GM10266 (cell line): ENCODE measurements around the gene RBFA.

ENCODE experiments used
- DNase-seq: peaks from one replicate; pipeline ENCODE4 v3.0.0; 2012; ENCODE audit errors: extremely low spot score
- TF ChIP-seq, protein P1 (sequence below): IDR thresholded peaks from 2 replicates; pipeline ENCODE4 v1.5.1; 2012; ENCODE audit warnings: mild to moderate bottlenecking, low read depth; ENCODE audit not compliant: control insufficient read depth, insufficient read depth; ENCODE audit errors: missing control alignments

RBFA gene

DNA sequence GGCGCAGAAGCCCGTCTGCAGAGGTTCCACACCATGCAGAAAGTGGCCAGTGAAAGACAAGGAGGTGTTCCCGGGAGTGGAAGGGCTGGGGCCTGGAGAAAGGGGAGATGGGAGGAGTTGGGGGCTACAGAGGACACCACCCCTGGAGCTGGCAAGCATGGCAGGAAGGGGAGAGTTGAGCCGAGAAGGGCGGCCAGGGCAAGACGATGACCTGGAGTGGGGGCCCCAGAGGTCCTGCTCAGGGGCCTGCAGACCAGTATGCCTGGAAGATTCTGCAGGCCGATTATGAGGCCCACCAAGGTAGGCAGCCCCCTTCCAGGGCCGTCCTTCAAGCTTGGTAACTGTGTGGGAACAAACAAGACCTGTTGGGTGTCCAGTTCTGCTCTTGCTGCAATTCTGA, 33.1 kb downstream of the RBFA start:
- DNase-seq, result no peak
- TF ChIP-seq, protein P1, sequence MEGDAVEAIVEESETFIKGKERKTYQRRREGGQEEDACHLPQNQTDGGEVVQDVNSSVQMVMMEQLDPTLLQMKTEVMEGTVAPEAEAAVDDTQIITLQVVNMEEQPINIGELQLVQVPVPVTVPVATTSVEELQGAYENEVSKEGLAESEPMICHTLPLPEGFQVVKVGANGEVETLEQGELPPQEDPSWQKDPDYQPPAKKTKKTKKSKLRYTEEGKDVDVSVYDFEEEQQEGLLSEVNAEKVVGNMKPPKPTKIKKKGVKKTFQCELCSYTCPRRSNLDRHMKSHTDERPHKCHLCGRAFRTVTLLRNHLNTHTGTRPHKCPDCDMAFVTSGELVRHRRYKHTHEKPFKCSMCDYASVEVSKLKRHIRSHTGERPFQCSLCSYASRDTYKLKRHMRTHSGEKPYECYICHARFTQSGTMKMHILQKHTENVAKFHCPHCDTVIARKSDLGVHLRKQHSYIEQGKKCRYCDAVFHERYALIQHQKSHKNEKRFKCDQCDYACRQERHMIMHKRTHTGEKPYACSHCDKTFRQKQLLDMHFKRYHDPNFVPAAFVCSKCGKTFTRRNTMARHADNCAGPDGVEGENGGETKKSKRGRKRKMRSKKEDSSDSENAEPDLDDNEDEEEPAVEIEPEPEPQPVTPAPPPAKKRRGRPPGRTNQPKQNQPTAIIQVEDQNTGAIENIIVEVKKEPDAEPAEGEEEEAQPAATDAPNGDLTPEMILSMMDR, result no peak

DNA sequence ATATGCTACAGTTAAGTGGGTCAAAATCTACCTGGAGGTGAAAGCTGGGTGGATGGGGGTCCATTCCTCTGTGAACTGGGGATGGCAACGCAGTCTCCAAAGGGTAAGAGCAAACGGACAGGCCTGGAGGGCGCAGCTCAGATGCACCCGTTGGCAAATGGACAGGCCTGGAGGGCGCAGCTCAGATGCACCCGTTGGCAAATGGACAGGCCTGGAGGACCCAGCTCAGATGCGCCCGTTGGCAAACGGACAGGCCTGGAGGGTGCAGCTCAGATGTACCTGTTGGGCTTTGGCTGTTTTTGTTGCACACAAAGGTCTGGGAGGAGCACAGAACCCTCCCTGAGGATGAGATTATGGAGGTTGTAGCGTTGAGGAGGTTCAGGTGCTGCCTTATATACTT, 33.7 kb downstream of the RBFA start:
- DNase-seq, result no peak
- TF ChIP-seq, protein P1, result no peak

DNA sequence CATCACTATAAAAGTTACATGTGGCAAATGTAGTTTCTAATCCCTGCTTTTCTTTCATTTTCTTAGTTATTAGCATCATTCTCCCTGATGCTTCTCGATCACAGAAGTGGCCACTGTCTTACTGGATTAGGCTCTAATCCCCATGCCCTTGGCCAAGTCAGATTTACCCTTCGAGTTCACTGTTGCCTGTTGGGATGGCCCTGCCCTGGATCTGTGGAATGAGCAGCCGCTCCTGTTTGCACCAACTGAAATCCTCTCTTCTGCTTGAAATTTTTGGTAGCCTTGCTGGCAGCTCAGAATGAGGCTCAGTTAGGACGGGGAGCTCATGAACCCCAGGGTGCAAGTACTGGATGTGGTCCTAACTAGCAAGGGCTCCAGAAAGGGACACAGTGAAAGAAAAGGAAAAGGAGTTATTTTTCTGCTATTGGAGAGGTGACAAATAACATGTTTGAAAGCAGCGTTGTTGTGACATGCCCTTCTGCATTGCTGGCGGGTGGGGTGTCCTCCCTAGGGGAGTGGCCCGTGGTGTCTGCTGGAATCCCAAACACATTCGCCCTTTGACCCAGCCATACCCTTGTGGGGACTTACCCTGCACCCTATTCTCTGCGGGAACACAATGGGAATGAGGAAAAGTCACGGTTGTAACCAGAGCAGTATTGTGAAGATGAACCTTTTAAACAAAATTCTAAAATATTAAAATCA, 34.5 kb downstream of the RBFA start:
- DNase-seq, result no peak
- TF ChIP-seq, protein P1, result no peak

DNA sequence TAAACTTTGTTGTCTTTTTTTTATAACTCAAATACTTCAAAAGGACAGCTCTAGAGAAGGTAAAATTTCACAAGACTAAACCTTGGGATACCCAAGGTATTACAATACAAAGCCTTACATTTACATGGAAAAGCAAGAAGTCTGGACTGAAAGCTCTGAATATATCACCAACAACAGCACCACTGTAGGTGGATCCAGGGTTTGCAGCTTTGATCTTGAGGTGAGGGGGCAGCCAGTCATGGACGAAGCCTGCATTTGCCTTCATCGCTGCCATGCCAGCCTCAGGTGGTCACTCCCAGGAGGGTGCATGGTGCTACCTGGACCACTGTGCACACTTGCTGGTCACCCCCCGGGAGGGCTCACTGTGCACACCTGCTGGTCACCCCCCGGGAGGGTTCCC, 36.6 kb downstream of the RBFA start:
- no peak for DNase-seq
- TF ChIP-seq, protein P1, result no peak

DNA sequence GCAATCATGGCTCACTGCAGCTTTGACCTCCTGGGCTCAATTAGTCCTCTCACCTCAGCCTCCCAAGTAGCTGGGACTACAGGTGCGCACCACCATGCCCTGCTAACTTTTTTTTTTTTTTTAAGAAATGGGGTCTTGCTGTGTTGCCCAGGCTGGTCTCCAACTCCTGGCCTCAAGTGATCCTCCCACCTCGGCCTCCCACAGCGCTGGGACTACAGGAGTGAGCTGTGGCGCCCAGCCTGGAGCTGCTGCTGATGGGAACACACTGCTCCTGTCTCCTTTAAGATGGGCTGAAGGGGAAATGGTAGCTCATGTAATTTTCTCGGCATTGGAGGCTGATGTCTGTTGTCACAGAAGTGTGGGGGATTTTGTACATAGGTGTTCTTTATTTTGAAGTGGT, 39.9 kb downstream of the RBFA start:
- DNase-seq, result no peak
- TF ChIP-seq, protein P1, result no peak

DNA sequence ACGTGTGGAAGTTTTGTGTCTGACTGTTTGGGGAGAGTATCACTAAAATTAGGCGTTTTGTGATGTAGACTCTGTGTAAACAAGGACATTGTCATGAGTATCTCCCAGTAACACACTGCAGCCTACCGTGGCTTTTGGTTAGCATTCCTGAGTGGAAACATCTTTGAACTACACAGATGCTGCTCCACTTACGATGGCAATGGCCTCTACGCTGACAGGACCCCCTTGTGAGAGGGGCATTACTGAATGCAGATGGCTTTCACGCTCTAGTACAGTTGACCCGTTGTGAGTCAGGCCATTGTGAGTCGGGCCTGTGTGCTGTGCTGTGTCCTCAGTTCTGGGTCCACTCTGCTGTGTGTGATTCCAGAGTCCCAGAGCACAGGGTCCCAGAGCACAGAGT, 40.5 kb downstream of the RBFA start:
- TF ChIP-seq, protein P1, result no peak
- no peak for DNase-seq

DNA sequence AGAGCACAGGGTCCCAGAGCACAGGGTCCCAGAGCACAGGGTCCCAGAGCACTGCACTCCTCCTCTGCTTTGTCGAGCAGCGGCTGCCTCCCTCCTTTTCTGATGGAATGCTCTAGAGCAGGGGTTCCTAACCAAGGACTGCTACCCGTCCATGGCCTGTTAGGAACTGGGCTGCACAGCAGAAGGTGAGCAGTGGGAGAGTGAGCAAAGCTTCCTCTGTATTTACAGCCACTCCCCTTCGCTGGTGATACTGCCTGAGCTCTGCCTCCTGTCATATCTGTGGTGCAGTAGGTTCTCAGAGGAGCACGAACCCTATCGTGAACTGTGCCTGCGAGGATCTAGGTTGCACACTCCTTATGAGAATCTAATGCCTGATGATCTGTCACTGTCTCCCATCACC, 41.7 kb downstream of the RBFA start:
- DNase-seq, result no peak

More for the DNA sequence above, 41.7 kb downstream of the RBFA start:
- TF ChIP-seq, protein P1, result no peak
